ENCODE results near the gene HOXB13.

- TF ChIP-seq CTCF (IDR thresholded peaks at IDR 0.05) (no peak), POLR2AphosphoS5 (IDR thresholded peaks at IDR 0.05; ENCODE audit: low read depth, low read length) (no peak), REST (IDR thresholded peaks at IDR 0.05; ENCODE audit: low read depth, low read length) (no peak), SIN3A (IDR thresholded peaks at IDR 0.05; ENCODE audit: borderline replicate concordance, low read depth, low read length) (no peak), GABPA (IDR thresholded peaks at IDR 0.05; ENCODE audit: low read depth) (no peak), RXRA (IDR thresholded peaks at IDR 0.05; ENCODE audit: borderline replicate concordance, low read depth) (no peak), FOSL2 (IDR thresholded peaks at IDR 0.05; ENCODE audit: borderline replicate concordance, low read depth) (no peak), MEF2A (IDR thresholded peaks at IDR 0.05; ENCODE audit: borderline replicate concordance, low read depth) (no peak), YY1 (IDR thresholded peaks at IDR 0.05; ENCODE audit: low read depth) (no peak)
- TF ChIP-seq, protein P1, sequence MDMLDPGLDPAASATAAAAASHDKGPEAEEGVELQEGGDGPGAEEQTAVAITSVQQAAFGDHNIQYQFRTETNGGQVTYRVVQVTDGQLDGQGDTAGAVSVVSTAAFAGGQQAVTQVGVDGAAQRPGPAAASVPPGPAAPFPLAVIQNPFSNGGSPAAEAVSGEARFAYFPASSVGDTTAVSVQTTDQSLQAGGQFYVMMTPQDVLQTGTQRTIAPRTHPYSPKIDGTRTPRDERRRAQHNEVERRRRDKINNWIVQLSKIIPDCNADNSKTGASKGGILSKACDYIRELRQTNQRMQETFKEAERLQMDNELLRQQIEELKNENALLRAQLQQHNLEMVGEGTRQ (IDR thresholded peaks at IDR 0.05; ENCODE audit: borderline replicate concordance, low read depth, low read length), result no peak
These were observed 1.0 kb upstream of the HOXB13 start for GRCh38 chr17:48729335-48730239.

All from SK-N-SH (cell line).